Measurements from ENCODE around the gene SHISAL2B.

DNA sequence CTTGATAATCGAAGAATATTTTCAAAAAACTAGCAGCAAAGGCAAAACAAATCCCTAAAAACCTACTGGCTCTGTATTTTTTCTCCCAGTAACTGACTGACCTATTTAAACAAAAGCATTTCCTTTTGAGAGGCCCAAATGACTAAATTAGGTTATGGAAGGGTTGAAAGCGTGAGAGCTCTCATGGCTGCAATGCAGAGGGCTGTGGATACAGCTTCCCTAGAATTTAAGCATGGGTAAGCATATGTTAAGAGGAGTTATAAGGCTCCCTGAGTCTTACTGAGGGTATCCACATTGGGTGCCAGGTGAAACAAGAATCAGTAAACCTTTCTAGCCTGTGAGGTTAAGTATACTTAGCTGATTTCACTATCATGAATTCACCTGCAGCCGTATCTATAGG, 32.3 kb downstream of the SHISAL2B start:
- TF ChIP-seq CTCF (IDR thresholded peaks at IDR 0.05) (no peak), POLR2A (IDR thresholded peaks at IDR 0.05) (no peak)

Measured in uterus (tissue), 2 donors.